ENCODE results near the gene CYSRT1. TPM values are rescaled to one million over a fixed set of nuclear protein-coding genes. Genes with fewer than 3 reads are reported as not detected.

Gene CYSRT1
- total RNA-seq, 1 donor from 2014 or later: not detected

DNA sequence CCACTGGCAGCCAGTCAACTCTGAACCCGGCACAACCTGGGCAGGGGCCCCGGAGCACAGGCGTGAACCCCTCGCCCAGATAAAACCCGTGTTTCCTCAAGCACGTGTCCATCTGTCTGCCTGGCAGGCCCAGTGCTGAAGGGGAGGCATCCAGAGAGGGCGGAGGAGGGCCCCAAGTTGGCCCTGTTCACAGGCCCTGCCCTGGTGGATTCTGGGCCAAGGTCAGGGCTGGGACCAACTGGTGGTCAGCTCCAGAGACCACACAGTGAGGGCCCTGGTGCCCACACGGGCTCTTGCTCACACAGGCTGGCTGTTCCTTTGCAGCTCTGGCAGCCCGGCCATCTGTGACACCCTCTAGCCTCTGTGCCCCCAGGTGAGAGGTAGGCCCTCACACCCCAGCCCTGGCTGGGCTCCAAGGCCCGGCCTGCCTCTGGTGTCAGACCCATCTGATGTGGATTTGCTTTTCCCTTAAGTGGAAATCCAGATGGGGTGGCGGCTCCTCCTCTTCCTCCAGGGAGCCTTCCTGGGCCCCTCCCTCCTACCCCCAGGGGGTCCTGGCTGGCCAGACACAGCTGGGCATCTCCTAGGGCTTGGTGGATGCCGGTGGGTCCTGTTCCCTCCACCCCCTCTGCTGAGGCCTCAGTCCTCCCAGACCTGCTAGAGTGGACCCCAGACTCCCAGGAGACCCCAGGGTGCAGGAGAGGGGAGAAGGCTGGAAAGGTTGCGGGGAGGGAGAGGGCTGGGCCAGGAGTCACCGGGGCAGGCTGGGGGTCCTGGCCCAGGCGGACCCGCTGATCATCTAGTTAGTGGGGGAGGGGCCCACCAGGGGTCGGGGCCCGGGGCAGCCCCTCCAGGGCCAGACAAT lies 25.6 kb downstream of the CYSRT1 start:
- H3K27me3 ChIP-seq (ENCODE audit: control insufficient read depth in 3 of 3, insufficient read depth in 3 of 3, low read length in 3 of 3): peaks cover 0 to 2% (median 0%) of the 10 kb centered on the region in 3 donors
- peak overlapping the region in 2 of 3 donors; percentile 33 to 43 for H3K9ac ChIP-seq (ENCODE audit: low read depth in 1 of 3, low read length in 3 of 3)
- H3K4me3 ChIP-seq (ENCODE audit: low read length in 3 of 3): no peak overlapping the region
- H3K27ac ChIP-seq (ENCODE audit: low read depth, low read length): no peak overlapping the region
- H3K9me3 ChIP-seq (ENCODE audit: control insufficient read depth in 3 of 3, low read length in 3 of 3): no peaks in the 10 kb centered on the region
- H3K4me1 ChIP-seq (ENCODE audit: control insufficient read depth in 3 of 3, insufficient read depth in 3 of 3, low read length in 3 of 3): peaks cover 15 to 39% (median 30%) of the 10 kb centered on the region in 3 donors
- H3K36me3 ChIP-seq (ENCODE audit: control insufficient read depth in 3 of 3, insufficient read depth in 3 of 3, low read length in 3 of 3): no peaks in the 10 kb centered on the region

- Histone ChIP-seq H3K36me3 (ENCODE audit: control insufficient read depth in 3 of 3, insufficient read depth in 3 of 3, low read length in 3 of 3) (peaks cover 0 to under 1% (median under 1%) of the 10 kb centered on the region in 3 donors), H3K9me3 (ENCODE audit: control insufficient read depth in 3 of 3, low read length in 3 of 3) (no peaks in the 10 kb centered on the region), H3K27me3 (ENCODE audit: control insufficient read depth in 3 of 3, insufficient read depth in 3 of 3, low read length in 3 of 3) (peaks cover 0 to 2% (median 0%) of the 10 kb centered on the region in 3 donors), H3K9ac (ENCODE audit: low read depth in 1 of 3, low read length in 3 of 3) (peak within 1 kb of the TSS in 2 of 3 donors; percentile 33 to 43), H3K4me3 (ENCODE audit: low read length in 3 of 3) (no peak within 1 kb of the TSS), H3K27ac (ENCODE audit: low read depth, low read length) (no peak within 1 kb of the TSS), H3K4me1 (ENCODE audit: control insufficient read depth in 3 of 3, insufficient read depth in 3 of 3, low read length in 3 of 3) (peaks cover 20 to 39% (median 33%) of the 10 kb centered on the region in 3 donors)
These were observed 26.2 kb downstream of the CYSRT1 start, which contains the start of gene STPG3 for GRCh38 chr9:137251194-137251461. Gene STPG3, plus strand, starts transcription at chr9:137251286. Its CDS starts 1 bp downstream, at chr9:137251287.

- no peak overlapping the region for H3K9ac ChIP-seq (ENCODE audit: low read depth in 1 of 3, low read length in 3 of 3)
- no peaks in the 10 kb centered on the region for H3K9me3 ChIP-seq (ENCODE audit: control insufficient read depth in 3 of 3, low read length in 3 of 3)
- H3K4me3 ChIP-seq (ENCODE audit: low read length in 3 of 3): no peak overlapping the region
- H3K36me3 ChIP-seq (ENCODE audit: control insufficient read depth in 3 of 3, insufficient read depth in 3 of 3, low read length in 3 of 3): peaks cover 2 to 6% (median 6%) of the 10 kb centered on the region in 3 donors
- H3K4me1 ChIP-seq (ENCODE audit: control insufficient read depth in 3 of 3, insufficient read depth in 3 of 3, low read length in 3 of 3): peaks cover 25 to 43% (median 38%) of the 10 kb centered on the region in 3 donors
- no peak overlapping the region for H3K27ac ChIP-seq (ENCODE audit: low read depth, low read length)
- peaks cover 0 to 2% (median 0%) of the 10 kb centered on the region in 3 donors for H3K27me3 ChIP-seq (ENCODE audit: control insufficient read depth in 3 of 3, insufficient read depth in 3 of 3, low read length in 3 of 3)
These were observed 26.7 kb downstream of the CYSRT1 start for GRCh38 chr9:137251490-137252268.

GRCh38 chr9:137252555-137253506 lies 27.9 kb downstream of the CYSRT1 start:
- peaks cover 0 to 2% (median 0%) of the 10 kb centered on the region in 3 donors for H3K27me3 ChIP-seq (ENCODE audit: control insufficient read depth in 3 of 3, insufficient read depth in 3 of 3, low read length in 3 of 3)
- H3K4me3 ChIP-seq (ENCODE audit: low read length in 3 of 3): no peak overlapping the region
- no peak overlapping the region for H3K9ac ChIP-seq (ENCODE audit: low read depth in 1 of 3, low read length in 3 of 3)
- H3K36me3 ChIP-seq (ENCODE audit: control insufficient read depth in 3 of 3, insufficient read depth in 3 of 3, low read length in 3 of 3): peaks cover 2 to 10% (median 9%) of the 10 kb centered on the region in 3 donors
- no peaks in the 10 kb centered on the region for H3K9me3 ChIP-seq (ENCODE audit: control insufficient read depth in 3 of 3, low read length in 3 of 3)
- no peak overlapping the region for H3K27ac ChIP-seq (ENCODE audit: low read depth, low read length)
- peaks cover 25 to 36% (median 30%) of the 10 kb centered on the region in 3 donors for H3K4me1 ChIP-seq (ENCODE audit: control insufficient read depth in 3 of 3, insufficient read depth in 3 of 3, low read length in 3 of 3)

DNA sequence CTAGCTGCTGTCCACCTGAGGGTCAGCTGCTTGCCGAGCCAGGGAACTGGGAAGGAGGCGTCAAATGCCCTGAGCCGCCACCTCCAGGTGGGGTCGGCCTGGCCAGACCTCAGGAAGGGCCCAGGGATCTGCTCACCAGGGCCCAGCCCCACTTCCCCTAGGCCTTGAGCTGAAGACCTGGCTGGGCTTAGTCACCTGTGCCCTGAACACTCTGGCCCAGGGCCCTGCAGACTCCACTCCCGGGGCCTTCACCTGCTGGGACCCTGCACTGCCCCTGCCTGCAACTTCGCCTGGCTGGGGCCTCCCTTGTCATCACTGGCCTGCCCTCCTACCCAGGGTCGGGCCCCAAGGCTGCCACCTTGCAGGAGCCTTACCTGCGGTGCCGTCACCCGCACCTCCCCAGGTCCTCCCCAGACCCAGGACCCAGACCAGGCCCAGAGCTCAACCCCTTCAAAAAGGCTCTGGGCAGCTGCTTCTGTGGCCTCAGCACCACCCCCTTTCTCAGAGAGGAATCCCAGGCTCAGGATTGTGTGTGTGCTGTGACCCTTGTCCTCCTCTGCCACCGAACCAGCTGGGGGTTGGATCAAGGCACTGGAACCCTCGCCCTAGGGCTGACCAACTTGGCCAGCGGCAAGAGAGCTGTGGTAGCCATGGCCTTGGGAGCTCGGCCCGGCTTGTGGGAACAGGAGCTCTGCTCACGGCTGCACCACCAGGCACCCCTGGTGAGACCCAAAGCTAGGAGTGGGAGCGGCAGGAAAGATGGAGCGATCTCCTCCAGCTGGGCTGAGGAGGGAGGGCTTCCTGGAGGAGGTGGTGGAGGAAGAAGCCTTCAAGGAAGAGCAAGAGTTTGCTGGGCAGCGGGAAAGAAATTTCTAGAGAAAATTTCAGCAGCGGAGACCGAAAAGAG lies 29.0 kb downstream of the CYSRT1 start:
- peaks cover 0 to 2% (median 0%) of the 10 kb centered on the region in 3 donors for H3K27me3 ChIP-seq (ENCODE audit: control insufficient read depth in 3 of 3, insufficient read depth in 3 of 3, low read length in 3 of 3)
- H3K4me3 ChIP-seq (ENCODE audit: low read length in 3 of 3): peak overlapping the region; percentile 82 to 96 (median 91)
- H3K36me3 ChIP-seq (ENCODE audit: control insufficient read depth in 3 of 3, insufficient read depth in 3 of 3, low read length in 3 of 3): peaks cover 8 to 16% (median 14%) of the 10 kb centered on the region in 3 donors
- peaks cover 23 to 32% (median 28%) of the 10 kb centered on the region in 3 donors for H3K4me1 ChIP-seq (ENCODE audit: control insufficient read depth in 3 of 3, insufficient read depth in 3 of 3, low read length in 3 of 3)
- H3K9me3 ChIP-seq (ENCODE audit: control insufficient read depth in 3 of 3, low read length in 3 of 3): no peaks in the 10 kb centered on the region
- H3K27ac ChIP-seq (ENCODE audit: low read depth, low read length): no peak overlapping the region
- H3K9ac ChIP-seq (ENCODE audit: low read depth in 1 of 3, low read length in 3 of 3): peak overlapping the region; percentile 70 to 91 (median 86)

- Histone ChIP-seq H3K27ac (ENCODE audit: low read depth, low read length) (peak within 1 kb of the TSS; percentile 54), H3K27me3 (ENCODE audit: control insufficient read depth in 3 of 3, insufficient read depth in 3 of 3, low read length in 3 of 3) (no peaks in the 10 kb centered on the region), H3K9me3 (ENCODE audit: control insufficient read depth in 3 of 3, low read length in 3 of 3) (no peaks in the 10 kb centered on the region), H3K9ac (ENCODE audit: low read depth in 1 of 3, low read length in 3 of 3) (peak within 1 kb of the TSS; percentile 87 to 92 (median 87)), H3K4me1 (ENCODE audit: control insufficient read depth in 3 of 3, insufficient read depth in 3 of 3, low read length in 3 of 3) (peaks cover 23 to 32% (median 28%) of the 10 kb centered on the region in 3 donors), H3K4me3 (ENCODE audit: low read length in 3 of 3) (peak within 1 kb of the TSS; percentile 90 to 96 (median 91)), H3K36me3 (ENCODE audit: control insufficient read depth in 3 of 3, insufficient read depth in 3 of 3, low read length in 3 of 3) (peaks cover 13 to 20% (median 17%) of the 10 kb centered on the region in 3 donors)
These were observed 29.9 kb downstream of the CYSRT1 start, which contains the start of gene NELFB for GRCh38 chr9:137254624-137255447. Gene NELFB, plus strand, starts transcription at chr9:137255327.

GRCh38 chr9:137255448-137256114 lies 30.6 kb downstream of the CYSRT1 start:
- Histone ChIP-seq H3K36me3 (ENCODE audit: control insufficient read depth in 3 of 3, insufficient read depth in 3 of 3, low read length in 3 of 3) (peaks cover 13 to 20% (median 17%) of the 10 kb centered on the region in 3 donors), H3K9me3 (ENCODE audit: control insufficient read depth in 3 of 3, low read length in 3 of 3) (no peaks in the 10 kb centered on the region), H3K4me3 (ENCODE audit: low read length in 3 of 3) (peak overlapping the region; percentile 90 to 96 (median 91)), H3K9ac (ENCODE audit: low read depth in 1 of 3, low read length in 3 of 3) (peak overlapping the region; percentile 87 to 92 (median 87)), H3K27me3 (ENCODE audit: control insufficient read depth in 3 of 3, insufficient read depth in 3 of 3, low read length in 3 of 3) (no peaks in the 10 kb centered on the region), H3K4me1 (ENCODE audit: control insufficient read depth in 3 of 3, insufficient read depth in 3 of 3, low read length in 3 of 3) (peaks cover 23 to 26% (median 23%) of the 10 kb centered on the region in 3 donors), H3K27ac (ENCODE audit: low read depth, low read length) (peak overlapping the region; percentile 36)

DNA sequence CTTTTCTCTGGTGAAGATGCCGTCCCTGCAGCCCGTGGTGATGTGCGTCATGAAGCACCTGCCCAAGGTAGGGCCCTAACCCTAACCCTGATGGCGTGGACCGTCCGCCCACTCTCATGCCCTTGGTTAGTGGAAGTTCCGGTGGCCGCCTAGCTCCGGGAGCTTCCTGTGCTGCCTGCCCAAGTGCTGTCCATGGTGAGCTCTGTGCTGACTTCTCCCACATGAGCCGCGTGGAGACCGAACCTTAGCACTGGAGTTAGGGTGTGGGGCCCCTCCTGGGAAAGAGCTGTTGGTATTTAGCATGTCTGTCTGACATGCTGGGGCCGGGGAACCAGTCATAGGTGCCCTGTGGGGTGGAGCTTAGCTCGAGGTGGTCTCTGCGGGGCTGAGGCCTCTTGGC lies 31.4 kb downstream of the CYSRT1 start:
- H3K9me3 ChIP-seq (ENCODE audit: control insufficient read depth in 3 of 3, low read length in 3 of 3): no peaks in the 10 kb centered on the region

More for the DNA sequence above, 31.4 kb downstream of the CYSRT1 start:
- Histone ChIP-seq H3K4me1 (ENCODE audit: control insufficient read depth in 3 of 3, insufficient read depth in 3 of 3, low read length in 3 of 3) (peaks cover 23 to 26% (median 23%) of the 10 kb centered on the region in 3 donors), H3K4me3 (ENCODE audit: low read length in 3 of 3) (peak overlapping the region; percentile 90 to 96 (median 91)), H3K9ac (ENCODE audit: low read depth in 1 of 3, low read length in 3 of 3) (peak overlapping the region in 2 of 3 donors; percentile 87 to 92), H3K27me3 (ENCODE audit: control insufficient read depth in 3 of 3, insufficient read depth in 3 of 3, low read length in 3 of 3) (no peaks in the 10 kb centered on the region), H3K36me3 (ENCODE audit: control insufficient read depth in 3 of 3, insufficient read depth in 3 of 3, low read length in 3 of 3) (peaks cover 13 to 20% (median 17%) of the 10 kb centered on the region in 3 donors), H3K27ac (ENCODE audit: low read depth, low read length) (no peak overlapping the region)

Measured in skeletal muscle tissue (tissue), 4 donors.